Measurements from ENCODE around the gene KCNA2. TPM values are rescaled to one million over a fixed set of nuclear protein-coding genes. Genes with fewer than 3 reads are reported as not detected.

The KCNA2 gene
- total RNA-seq (2014; rRNA removed; shearing (Covaris generic)) = not detected in 2 replicates

GRCh38 chr1:110605901-110606656 is at the start of gene KCNA2:
Gene KCNA2 (minus strand): TSS chr1:110606358. CDS start chr1:110604782, 1,576 bp downstream.
- no peak for DNase-seq (ENCODE audit: low spot score)

GRCh38 chr1:110650609-110651008 is 44.5 kb upstream of the KCNA2 start:
- no peak for DNase-seq (ENCODE audit: low spot score)

- DNase-seq (ENCODE audit: low spot score) = no peak
These were observed 42.3 kb upstream of the KCNA2 start for GRCh38 chr1:110648417-110648816.

GRCh38 chr1:110647254-110647891 is 41.2 kb upstream of the KCNA2 start:
- no peak for DNase-seq (ENCODE audit: low spot score)

- no peak for DNase-seq (ENCODE audit: low spot score)
These were observed 39.9 kb upstream of the KCNA2 start for GRCh38 chr1:110645821-110646735.

GRCh38 chr1:110645211-110645610 is 39.1 kb upstream of the KCNA2 start:
- no peak for DNase-seq (ENCODE audit: low spot score)

- no peak for DNase-seq (ENCODE audit: low spot score)
These were observed 37.8 kb upstream of the KCNA2 start for GRCh38 chr1:110643879-110644472.

- DNase-seq (ENCODE audit: low spot score) = no peak
These were observed 33.7 kb upstream of the KCNA2 start for GRCh38 chr1:110639724-110640386.

- no peak for DNase-seq (ENCODE audit: low spot score)
These were observed 32.4 kb upstream of the KCNA2 start for GRCh38 chr1:110638556-110638955.

- no peak for DNase-seq (ENCODE audit: low spot score)
These were observed 31.9 kb upstream of the KCNA2 start for GRCh38 chr1:110638058-110638457.

GRCh38 chr1:110637475-110637874 is 31.3 kb upstream of the KCNA2 start:
- DNase-seq (ENCODE audit: low spot score) = no peak

- DNase-seq (ENCODE audit: low spot score) = no peak
These were observed 30.2 kb upstream of the KCNA2 start for GRCh38 chr1:110636149-110636935.

GRCh38 chr1:110635434-110635833 is 29.3 kb upstream of the KCNA2 start:
- no peak for DNase-seq (ENCODE audit: low spot score)

GRCh38 chr1:110634455-110635311 is 28.5 kb upstream of the KCNA2 start:
- no peak for DNase-seq (ENCODE audit: low spot score)

- DNase-seq (ENCODE audit: low spot score) = no peak
These were observed 27.9 kb upstream of the KCNA2 start for GRCh38 chr1:110634086-110634454.

GRCh38 chr1:110633646-110634030 is 27.5 kb upstream of the KCNA2 start:
- DNase-seq (ENCODE audit: low spot score) = no peak

GRCh38 chr1:110631836-110632620 is 25.9 kb upstream of the KCNA2 start:
- no peak for DNase-seq (ENCODE audit: low spot score)

GRCh38 chr1:110630839-110631663 is 24.9 kb upstream of the KCNA2 start:
- peak; percentile 69 for DNase-seq (ENCODE audit: low spot score)

All from HT-29 (cell line).